GM21717 (cell line): Measurements from ENCODE around the gene MCC.
"Not testable (repeated sequence)": the region's sequence is repeated elsewhere in the genome, so short reads cannot be mapped to it uniquely, and the experiment has no call there.

Experiments used
- ATAC-seq: cut with Tn5 transposase; IDR thresholded peaks from one replicate; pipeline ENCODE4 v1.9.1; 2021; ENCODE audit warnings: mild to moderate bottlenecking, moderate library complexity; ENCODE audit not compliant: unreplicated experiment

Gene MCC

DNA sequence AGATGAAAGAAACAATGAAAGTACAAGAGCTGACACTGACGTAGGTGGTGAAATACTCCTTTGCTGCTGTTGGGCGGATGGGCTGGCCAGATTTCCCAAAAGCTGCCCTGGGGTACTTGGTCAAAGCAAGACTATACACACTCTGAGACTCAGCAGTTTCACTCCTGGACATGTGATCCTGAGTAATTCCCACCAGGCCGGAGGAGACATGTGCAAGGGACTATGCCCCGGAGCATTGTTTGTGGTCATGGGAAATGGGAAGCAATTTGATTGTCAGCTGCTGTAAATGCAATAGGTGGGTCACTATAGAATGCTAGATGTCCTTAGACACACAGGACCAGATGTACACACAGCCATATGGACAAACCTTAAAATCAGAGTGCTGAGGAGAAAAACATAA, 395.6 kb downstream of the MCC start:
- ATAC-seq: no peak

- ATAC-seq: no peak
Observed at GRCh38 chr5:113091622-113092021, 396.6 kb downstream of the MCC start.

DNA sequence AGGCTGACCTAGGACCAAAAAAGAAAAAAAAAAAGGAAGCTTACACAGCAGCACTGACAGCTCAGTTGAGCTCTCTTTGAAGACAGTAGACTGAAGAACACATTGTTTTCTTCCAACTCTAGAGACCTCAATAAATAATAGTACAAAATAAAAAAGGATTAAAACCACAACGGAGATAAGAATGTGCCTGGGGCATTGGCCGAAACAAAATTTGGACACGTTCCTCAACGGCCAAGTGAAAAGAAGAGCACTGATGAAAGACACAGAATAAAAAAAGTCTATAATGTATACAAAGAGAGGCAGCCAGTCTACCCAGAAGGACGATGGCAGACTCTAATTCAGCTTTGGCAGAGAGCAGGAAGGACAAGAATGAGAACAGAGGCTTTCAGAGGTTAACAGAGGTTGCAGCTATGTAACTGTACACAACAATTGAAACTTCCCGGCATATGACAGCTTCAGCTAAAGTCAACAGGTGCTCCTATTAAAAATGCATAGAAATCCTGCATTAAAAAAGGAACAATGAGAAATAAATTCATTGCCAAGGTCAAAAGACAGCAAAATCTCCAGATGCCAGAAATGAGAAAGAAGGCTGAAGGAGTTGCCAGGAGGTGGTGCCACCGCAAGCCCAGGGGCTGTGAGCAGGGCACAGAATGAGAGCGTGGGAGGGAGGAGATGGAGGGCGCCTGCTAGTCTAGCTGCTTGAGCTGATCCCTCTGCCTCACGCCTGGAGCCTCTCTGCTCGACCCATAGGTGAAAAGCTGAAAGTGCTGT, 397.7 kb downstream of the MCC start:
- ATAC-seq: no peak

DNA sequence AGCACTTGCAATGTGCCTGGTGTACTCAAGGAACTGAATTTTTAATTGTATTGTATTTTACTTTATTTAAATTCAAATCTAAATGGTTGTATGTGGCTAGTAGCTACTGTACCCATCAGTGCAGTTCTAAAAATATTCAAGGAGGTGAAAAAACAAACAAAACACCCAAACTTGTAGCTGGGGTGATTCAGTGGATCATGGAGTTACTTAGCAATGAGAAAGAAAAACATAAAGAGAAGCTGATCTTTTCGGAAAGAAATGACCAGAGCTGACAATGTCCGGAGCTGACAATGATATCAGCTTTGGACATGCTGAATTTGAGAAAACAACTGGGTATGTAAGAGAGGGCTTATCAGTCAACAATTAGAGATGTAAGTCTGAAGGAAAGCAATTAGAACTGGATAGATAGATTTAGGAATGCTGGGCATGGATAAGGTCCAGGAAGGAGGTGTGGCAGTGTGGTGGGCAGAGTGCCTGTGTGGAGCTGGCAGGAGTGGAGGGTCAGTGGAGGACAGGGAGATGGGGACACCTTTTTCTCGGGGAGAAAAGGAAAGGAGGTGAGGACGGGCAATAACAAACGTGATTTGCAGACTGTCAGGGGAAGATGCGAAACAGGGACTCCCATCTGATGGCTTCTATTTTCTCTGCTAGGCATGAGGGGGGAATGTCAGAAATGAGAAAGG, 398.5 kb downstream of the MCC start:
- no peak for ATAC-seq

DNA sequence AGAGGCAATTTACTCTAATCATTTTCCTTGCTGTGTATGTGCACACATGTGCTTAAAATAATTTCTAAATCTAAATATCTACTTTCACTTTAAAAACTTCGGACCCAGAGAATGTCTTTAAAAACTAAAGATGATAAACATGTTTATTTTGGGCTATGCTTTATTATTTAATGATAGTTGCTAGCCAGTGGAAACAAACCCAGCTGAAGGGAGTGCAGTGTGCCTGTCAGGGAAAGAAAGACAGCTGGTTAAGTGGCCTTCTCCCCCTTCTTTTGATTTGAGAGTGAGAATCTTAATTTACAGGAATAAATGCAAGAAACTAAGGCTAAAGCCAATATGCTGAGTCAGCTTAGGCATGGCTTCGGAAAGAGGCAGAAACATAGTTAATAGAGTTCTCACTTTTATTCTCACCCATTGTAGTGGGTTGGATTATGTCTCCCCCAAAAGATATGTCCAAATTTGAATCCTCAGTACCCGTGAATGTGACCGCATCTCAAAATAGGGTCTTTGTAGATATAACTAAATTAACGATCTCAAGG, 400.2 kb downstream of the MCC start:
- ATAC-seq: no peak

DNA sequence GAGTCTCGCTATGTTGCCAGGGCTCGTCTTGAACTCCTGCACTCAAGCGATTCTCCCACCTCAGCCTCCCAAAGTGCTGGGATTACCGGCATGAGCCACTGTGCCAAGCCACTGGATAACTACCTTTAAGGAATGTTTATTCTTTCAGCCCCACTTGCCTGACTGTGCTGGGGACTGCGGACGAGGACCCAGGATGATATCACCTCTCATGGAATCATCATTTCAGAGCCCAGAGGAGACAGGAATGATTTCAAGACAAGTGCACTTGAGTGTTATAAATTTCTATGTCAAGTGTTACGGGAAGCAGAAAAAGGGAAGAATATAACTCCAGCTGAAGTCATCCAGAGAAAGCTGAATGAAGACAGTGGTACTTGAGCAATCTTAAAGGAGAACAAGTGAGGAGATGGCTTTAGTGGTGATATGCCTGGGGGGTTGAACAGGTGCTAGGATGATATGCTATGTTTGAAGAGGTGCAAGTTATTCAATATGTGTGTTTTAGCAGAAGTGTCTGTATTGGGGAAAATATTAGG, 402.3 kb downstream of the MCC start:
- ATAC-seq: no peak

DNA sequence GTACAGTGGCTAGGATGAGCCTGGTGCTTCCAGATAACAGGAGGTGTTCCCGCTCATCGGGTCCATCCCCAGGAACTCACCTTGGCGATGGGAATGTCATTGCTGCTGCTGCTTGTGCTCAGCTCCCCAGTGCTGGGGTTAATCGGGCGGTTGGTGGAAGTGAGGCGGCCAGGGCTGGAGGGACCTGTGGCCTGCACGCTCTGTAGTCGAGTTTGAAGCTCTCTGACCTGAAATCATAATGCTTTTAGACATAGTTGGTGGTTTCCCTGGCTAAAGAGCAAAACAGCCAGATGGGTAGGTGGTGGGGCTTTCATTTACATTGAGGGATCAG, 403.2 kb downstream of the MCC start:
- no peak for ATAC-seq

- no peak for ATAC-seq
Observed at GRCh38 chr5:113084402-113085083, 403.7 kb downstream of the MCC start.

DNA sequence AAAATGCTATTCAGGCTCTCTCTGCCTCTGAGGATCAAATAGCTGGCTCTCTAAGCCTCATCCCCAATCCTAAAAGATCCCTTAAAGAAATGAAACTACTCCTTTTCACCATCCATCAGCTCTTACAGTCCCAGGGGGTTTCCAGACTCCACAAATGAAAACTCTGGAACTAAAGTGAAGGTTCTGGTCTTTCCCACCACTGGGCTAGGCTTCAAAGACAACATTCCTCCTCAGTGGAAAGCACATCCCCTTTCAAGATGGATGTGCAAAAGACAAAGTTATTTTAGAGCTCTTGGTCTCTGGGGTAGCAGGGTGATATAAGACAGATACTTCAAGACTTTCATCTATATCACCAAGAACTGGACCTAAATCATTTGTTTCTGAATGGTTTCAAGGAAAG, 404.8 kb downstream of the MCC start:
- ATAC-seq: no peak

DNA sequence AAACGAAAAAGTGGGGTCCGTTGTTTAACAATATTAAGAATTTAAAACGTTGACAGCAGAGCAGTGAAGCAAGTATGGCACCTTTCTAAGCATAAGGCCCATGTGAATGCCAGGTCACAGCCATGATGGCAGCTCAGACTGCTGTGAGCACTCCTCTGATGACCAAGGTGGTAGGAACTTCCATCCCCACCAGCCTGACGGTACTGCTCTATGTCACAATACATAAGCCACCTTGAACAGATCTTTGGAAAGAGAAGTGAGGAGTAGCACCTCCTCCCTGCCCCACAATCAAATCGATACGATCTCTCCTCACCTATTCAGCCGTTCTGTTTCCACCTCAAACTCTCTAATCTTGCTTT, 405.7 kb downstream of the MCC start:
- ATAC-seq: no peak

DNA sequence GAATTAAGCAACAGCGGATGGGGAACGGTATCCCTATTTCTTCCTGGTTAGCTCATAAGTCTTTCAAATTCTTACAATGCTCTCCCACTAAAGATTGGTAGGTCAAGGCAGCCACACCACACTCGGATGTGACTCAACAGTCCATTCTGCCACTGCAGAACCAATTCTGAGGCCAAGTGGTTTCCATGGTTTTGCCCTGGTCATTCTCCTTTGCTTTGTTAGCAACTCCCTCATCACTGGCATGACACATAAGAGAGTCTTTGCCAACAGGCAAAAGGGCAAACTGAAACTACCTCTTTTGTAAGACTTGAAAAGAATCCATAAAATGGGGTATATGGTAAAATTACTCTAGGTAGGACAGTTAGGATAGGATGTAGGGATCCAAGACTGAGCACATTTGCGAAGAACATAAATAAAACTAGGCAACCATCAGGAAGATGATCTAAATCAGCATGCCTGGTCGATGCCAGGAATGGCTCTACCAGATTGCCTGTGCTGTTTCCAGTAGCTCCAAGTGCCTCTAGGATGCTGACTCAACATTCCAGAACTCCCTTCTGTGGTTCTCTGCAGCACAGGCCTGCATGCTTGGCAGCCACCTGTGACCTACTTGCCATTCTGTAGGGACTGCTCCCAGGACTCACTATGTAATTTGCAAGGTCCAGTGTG, 406.2 kb downstream of the MCC start:
- ATAC-seq: no peak

DNA sequence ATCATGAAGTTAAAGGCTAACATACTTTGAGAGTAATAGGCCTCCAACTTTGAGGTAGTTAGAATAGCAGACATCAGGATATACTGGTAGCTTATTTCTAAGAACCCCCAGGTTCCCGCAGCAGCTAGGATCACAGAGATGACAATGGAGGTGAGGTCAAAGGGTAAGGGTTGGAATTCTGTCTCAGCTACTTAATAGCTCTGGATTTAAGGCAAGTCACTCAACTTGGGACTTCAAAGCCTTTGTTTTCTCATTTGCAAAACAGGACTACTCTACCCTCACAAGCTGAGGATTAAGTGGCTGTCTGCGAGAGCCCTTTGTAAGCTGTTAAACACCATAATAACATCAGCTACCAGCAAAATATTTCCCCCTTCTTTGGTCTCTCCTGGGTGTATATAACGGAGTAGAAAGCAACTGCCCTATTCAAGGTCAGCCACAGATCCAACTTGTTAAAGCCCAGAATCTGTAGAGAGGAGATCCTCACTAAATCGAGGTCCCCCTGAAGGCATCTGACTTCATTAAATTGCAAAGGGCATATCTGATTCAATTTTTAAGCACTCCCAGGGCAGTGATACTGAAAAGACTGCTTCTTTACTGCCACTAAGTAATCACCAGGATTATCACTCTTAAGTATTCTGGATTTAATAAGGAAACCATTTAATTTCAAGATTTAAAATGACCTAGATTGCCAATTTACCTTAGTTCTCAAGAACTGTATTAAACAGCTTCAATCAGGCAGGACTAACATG, 407.0 kb downstream of the MCC start:
- no peak for ATAC-seq

GRCh38 chr5:113076649-113077048, 411.6 kb downstream of the MCC start:
- not testable (repeated sequence) for ATAC-seq

DNA sequence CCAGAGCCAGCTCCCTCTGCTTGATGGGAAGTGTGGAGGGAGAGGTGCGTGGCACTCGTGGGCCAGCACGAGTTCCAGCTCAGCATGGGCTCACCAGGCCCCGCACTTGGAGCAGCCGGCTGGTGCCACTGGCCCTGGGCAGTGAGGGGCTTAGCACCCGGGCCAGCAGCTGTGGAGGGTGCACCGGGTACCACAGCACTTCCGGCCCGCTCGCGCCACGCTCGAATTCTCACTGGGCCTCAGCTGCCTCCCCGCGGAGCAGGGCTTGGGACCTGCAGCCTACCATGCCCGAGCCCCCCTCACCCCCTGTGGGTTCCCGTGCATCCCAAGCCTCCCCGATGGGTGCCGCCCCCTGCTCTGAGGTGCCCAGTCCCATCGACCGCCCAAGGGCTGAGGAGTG, 413.2 kb downstream of the MCC start:
- ATAC-seq: no peak

DNA sequence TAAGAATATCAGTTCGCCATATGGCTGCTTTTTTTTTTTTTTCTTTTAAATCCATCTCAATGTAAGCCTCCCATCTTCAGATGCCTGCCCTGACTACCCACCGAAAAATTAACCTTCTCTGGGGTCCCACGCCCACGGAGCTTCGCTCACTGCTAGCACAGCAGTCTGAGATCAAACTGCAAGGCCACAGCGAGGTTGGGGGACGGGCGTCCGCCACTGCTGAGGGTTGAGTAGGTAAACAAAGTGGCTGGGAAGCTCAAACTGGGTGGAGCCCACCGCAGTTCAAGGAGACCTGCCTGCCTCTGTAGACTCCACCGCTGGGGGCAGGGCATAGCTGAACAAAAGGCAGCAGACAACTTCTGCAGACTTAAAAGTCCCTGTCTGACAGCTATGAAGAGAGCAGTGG, 414.6 kb downstream of the MCC start:
- ATAC-seq: not testable (repeated sequence)

- ATAC-seq: no peak
Observed at GRCh38 chr5:113071401-113071800, 416.9 kb downstream of the MCC start.

DNA sequence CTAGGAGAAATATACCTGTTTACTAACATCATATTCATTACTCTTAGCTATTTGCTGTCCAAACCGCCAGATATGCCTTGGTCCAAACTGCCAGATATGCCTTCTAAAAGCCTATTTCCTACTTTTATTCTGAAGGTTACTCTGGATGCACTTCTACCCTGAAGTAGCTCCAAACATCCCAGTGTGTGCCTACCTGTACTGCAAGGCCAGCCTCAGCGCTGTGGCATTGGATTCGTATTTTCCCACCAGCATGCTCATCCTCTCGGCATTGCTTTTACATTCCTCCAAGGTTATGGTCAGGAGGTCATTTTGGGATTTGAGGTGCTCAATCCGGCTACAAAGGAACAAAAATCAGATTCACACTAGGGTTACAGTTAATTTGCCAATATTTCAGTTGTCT, 417.4 kb downstream of the MCC start:
- ATAC-seq: no peak

DNA sequence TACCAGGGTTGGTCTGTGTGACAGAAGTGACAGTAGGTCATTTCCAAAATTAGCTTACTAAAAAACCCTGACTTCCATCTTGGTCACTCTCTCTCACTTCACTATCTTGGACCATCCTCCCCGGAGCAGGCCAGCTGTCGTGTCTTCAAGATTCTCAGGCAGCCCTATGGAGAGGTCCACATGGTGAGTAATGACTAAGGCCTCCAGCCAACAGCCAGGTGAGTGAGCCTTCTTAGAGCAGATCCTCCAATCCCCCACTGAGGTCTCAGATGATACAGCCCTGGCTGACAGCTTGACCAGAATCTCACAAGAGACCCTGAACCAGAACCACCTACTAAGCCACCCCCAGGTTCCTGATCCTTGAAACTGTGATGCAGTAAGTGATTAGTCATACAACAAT, 419.7 kb downstream of the MCC start:
- no peak for ATAC-seq

- no peak for ATAC-seq
Observed at GRCh38 chr5:113067635-113068344, 420.5 kb downstream of the MCC start.

DNA sequence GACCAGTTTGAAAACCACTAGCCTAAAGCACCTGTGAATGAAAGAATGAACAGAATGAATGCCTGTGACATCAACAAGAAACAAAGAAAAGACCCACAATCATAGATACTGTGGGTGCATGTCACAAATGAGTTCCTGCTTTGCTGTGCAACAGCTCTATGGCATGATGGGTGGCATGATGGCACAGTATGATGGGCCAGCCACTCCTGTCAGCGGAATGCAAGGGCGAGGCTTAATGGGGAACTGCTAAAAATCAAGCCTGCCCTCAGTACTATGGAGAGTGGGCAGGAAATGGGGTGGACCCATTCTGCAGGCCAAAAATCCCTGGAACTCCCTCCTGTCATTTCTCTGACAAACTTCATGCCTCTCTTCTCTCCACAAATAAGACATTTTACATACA, 422.6 kb downstream of the MCC start:
- ATAC-seq: no peak
